GM12878 (cell line): ENCODE data around the gene PATJ. TPM values are rescaled to one million over a fixed set of nuclear protein-coding genes. Genes with fewer than 3 reads are reported as not detected.

ENCODE experiments used
- ATAC-seq: fragments of 200-7000 bp; cut with Tn5 transposase; 3 replicates; pipeline ENCODE4 v1.9.1; 2020; ENCODE audit warnings: mild to moderate bottlenecking, moderate library complexity
- BruUV-seq: library from RNA; stranded (reverse); fragments of 400-500 nt; replicated peaks from 2 replicates; lab custom pipeline; 2021; lab: Mats Ljungman, UMichigan
- CTCF ChIA-PET: fragments of 300-600 bp; sonication (Branson Sonifier 250); formaldehyde crosslinking; extraction: SDS; loops from one replicate; lab custom pipeline; 2021; ENCODE audit warnings: inconsistent platforms; lab: Yijun Ruan, JAX
- POLR2A ChIA-PET: fragments of 350-600 bp; formaldehyde crosslinking; extraction: SDS; loops from one replicate; lab custom pipeline; 2021; ENCODE audit warnings: inconsistent platforms; lab: Charles Lee
- RAD21 ChIA-PET: fragments of 300-600 bp; sonication (Branson Sonifier 250); formaldehyde crosslinking; loops from one replicate; lab custom pipeline; 2023; ENCODE audit warnings: antibody characterized with exemption; ENCODE audit not compliant: unreplicated experiment; lab: Charles Lee
- SMC1A ChIA-PET: fragments of 300-600 bp; sonication (Branson Sonifier 250); formaldehyde crosslinking; loops from one replicate; lab custom pipeline; 2023; ENCODE audit not compliant: unreplicated experiment, uncharacterized antibody; lab: Charles Lee
- DNase-seq: peaks from one replicate; pipeline ENCODE4 v3.0.0-alpha.2; 2011; ENCODE audit warnings: low read depth, low spot score
- FAIRE-seq: peaks from 3 replicates; lab custom pipeline; 2011; peaks lifted over from hg19 to GRCh38; lab: Jason Lieb, UNC
- H2AFZ ChIP-seq: 2 replicates; pipeline ENCODE4 v1.6.0; 2011; ENCODE audit warnings: low read depth, low read length, control low read depth; ENCODE audit not compliant: control insufficient read depth
- H3K27ac ChIP-seq: 2 replicates; pipeline ENCODE4 v1.5.1; 2011; ENCODE audit warnings: control low read depth; ENCODE audit not compliant: control insufficient read depth, insufficient read depth
- H3K27me3 ChIP-seq, 2 experiments: replicated peaks in 1 of 2; 2 replicates each; pipeline versions ENCODE4 v1.6.0 to v1.6.1; 2011; ENCODE audit warnings: low read length in 1 of 2; ENCODE audit not compliant: control insufficient read depth in 2 of 2, insufficient read depth in 2 of 2
- H3K36me3 ChIP-seq, 2 experiments: 2 replicates each; pipeline ENCODE4 v1.5.1; 2011; ENCODE audit warnings: low read length in 1 of 2; ENCODE audit not compliant: control insufficient read depth in 2 of 2, insufficient read depth in 2 of 2
- H3K4me1 ChIP-seq: 2 replicates; pipeline ENCODE4 v1.6.1; 2011; ENCODE audit warnings: mild to moderate bottlenecking, low read length, moderate library complexity, mixed read lengths; ENCODE audit not compliant: control insufficient read depth, insufficient read depth
- H3K4me2 ChIP-seq: 2 replicates; pipeline ENCODE4 v1.6.0; 2011; ENCODE audit warnings: control low read depth; ENCODE audit not compliant: control insufficient read depth, insufficient read depth
- H3K4me3 ChIP-seq: fragments of 200-600 bp; sonication (generic); 2 replicates; pipeline ENCODE4 v1.5.1; 2016
- H3K79me2 ChIP-seq: 2 replicates; pipeline ENCODE4 v1.6.0; 2011; ENCODE audit warnings: low read length; ENCODE audit not compliant: control insufficient read depth, insufficient read depth
- H3K9ac ChIP-seq: 2 replicates; pipeline ENCODE4 v1.8.0; 2011; ENCODE audit warnings: low read length, control low read depth, mixed read lengths; ENCODE audit not compliant: control insufficient read depth, insufficient read depth
- H3K9me3 ChIP-seq: replicated peaks from 3 replicates; pipeline ENCODE4 v1.5.1; 2011; ENCODE audit warnings: mild to moderate bottlenecking, low read length; ENCODE audit not compliant: control insufficient read depth, insufficient read depth
- H4K20me1 ChIP-seq: 2 replicates; pipeline ENCODE4 v1.6.0; 2011; ENCODE audit not compliant: control insufficient read depth, insufficient read depth
- BACH1 ChIP-seq: fragments of 450-650 bp; IDR thresholded peaks from 2 replicates; pipeline ENCODE4 v1.6.1; 2017; ENCODE audit warnings: mild to moderate bottlenecking, borderline replicate concordance
- BCL3 ChIP-seq: IDR thresholded peaks from 2 replicates; pipeline ENCODE4 v1.6.1; 2011; ENCODE audit warnings: borderline replicate concordance, low read depth, mild to moderate bottlenecking, moderate library complexity, low read length; ENCODE audit not compliant: insufficient read depth, poor library complexity, severe bottlenecking
- CBX3 ChIP-seq: fragments of 200-600 bp; sonication (generic); IDR thresholded peaks from 2 replicates; pipeline ENCODE4 v1.6.1; 2016; ENCODE audit warnings: low read depth, borderline replicate concordance
- EP300 ChIP-seq, 2 experiments: fragments of 150-350 bp in 1 of 2; IDR thresholded peaks; 2 replicates each; pipeline ENCODE4 v1.6.1; 2011 to 2012; ENCODE audit warnings: low read depth in 2 of 2, low read length in 2 of 2, borderline replicate concordance in 1 of 2, improper control_type of control experiment in 1 of 2, inconsistent platforms in 1 of 2; ENCODE audit not compliant: control insufficient read depth in 1 of 2
- JUNB ChIP-seq: IDR thresholded peaks from 2 replicates; pipeline ENCODE4 v1.6.1; 2016; ENCODE audit warnings: antibody characterized with exemption, mild to moderate bottlenecking
- MEF2B ChIP-seq: fragments of 450-650 bp; IDR thresholded peaks from 2 replicates; pipeline ENCODE4 v1.6.1; 2018; ENCODE audit warnings: mild to moderate bottlenecking, moderate library complexity; ENCODE audit not compliant: partially characterized antibody, poor library complexity, severe bottlenecking
- NKRF ChIP-seq: fragments of 450-650 bp; conservative IDR thresholded peaks from 2 replicates; pipeline ENCODE4 v1.6.1; 2017; ENCODE audit warnings: mild to moderate bottlenecking, moderate library complexity
- POU2F2 ChIP-seq: IDR thresholded peaks from 3 replicates; pipeline ENCODE4 v1.6.1; 2011; ENCODE audit warnings: low read depth, mild to moderate bottlenecking, low read length, borderline replicate concordance
- RAD51 ChIP-seq: fragments of 450-650 bp; IDR thresholded peaks from 2 replicates; pipeline ENCODE4 v1.6.1; 2016; ENCODE audit warnings: moderate library complexity, mild to moderate bottlenecking, inconsistent platforms
- RB1 ChIP-seq: fragments of 450-650 bp; formaldehyde crosslinking; IDR thresholded peaks from 2 replicates; pipeline ENCODE4 v1.6.1; 2017; ENCODE audit warnings: mild to moderate bottlenecking, borderline replicate concordance
- RUNX3 ChIP-seq: IDR thresholded peaks from 2 replicates; pipeline ENCODE4 v1.6.1; 2012; ENCODE audit warnings: low read length, inconsistent platforms
- SIX5 ChIP-seq: IDR thresholded peaks from 2 replicates; pipeline ENCODE4 v1.6.1; 2011; ENCODE audit warnings: mild to moderate bottlenecking, low read depth, low read length, moderate library complexity; ENCODE audit not compliant: severe bottlenecking
- SPI1 ChIP-seq: IDR thresholded peaks from 2 replicates; pipeline ENCODE4 v1.6.1; 2011; ENCODE audit warnings: low read depth, mild to moderate bottlenecking, low read length, moderate library complexity, borderline replicate concordance; ENCODE audit not compliant: insufficient read depth
- SREBF2 ChIP-seq: IDR thresholded peaks from 2 replicates; pipeline ENCODE4 v1.6.1; 2012; ENCODE audit warnings: mild to moderate bottlenecking, low read length
- WGBS: methylation state at CpG from one replicate; pipeline ENCODE4 v1.1.6; 2016; ENCODE audit warnings: low lambda C conversion rate; ENCODE audit not compliant: insufficient replicate concordance, insufficient coverage; ENCODE audit errors: missing lambda C conversion rate; 5-methylcytosine and 5-hydroxymethylcytosine counted together
- in situ Hi-C: fragments of 300-500 bp; cut with MboI; formaldehyde crosslinking; loops from 9 replicates; pipeline ENCODE4 v1.14.3; 2018; ENCODE audit warnings: mixed read lengths
- intact Hi-C: fragments of 100-400 bp; cut with micrococcal nuclease; formaldehyde crosslinking; loops from one replicate; pipeline ENCODE4 v1.14.2; 2022; ENCODE audit not compliant: unreplicated experiment
- polyA plus RNA-seq, 11 experiments: library from polyadenylated mRNA; depleted of rRNA in 4 of 11; unstranded in 6 of 11; stranded (reverse) in 5 of 11; fragments of >200 nt; fragmentation: Nextera tagmentation in 4 of 11; fragmentation: Illumina TruSeq in 1 of 11; extraction: Ambion mirVana in 4 of 11; extraction: Trizol in 1 of 11; gene quantifications; 1 replicate in 1 of 11; 2 replicates in 10 of 11; pipeline versions ENCODE4 v1.2.1 to v1.2.3, GENCODE V29; 2011 to 2016; ENCODE audit warnings: inconsistent platforms in 2 of 11, missing spikeins in 2 of 11, low read depth in 1 of 11
- total RNA-seq, 4 experiments: library from RNA; depleted of rRNA in 3 of 4; stranded (reverse); fragments of >200 nt in 3 of 4; fragmentation: Illumina TruSeq in 1 of 4; extraction: Trizol in 1 of 4; gene quantifications; 2 replicates each; pipeline versions ENCODE4 v1.2.1 to v1.2.3, GENCODE V29; 2013 to 2021
- TF ChIP-seq, protein P1 (sequence below): IDR thresholded peaks from 2 replicates; pipeline ENCODE4 v1.6.1; 2012; ENCODE audit warnings: low read depth, low read length, improper control_type of control experiment
- TF ChIP-seq, protein P2 (sequence below): fragments of 450-650 bp; IDR thresholded peaks from 2 replicates; pipeline ENCODE4 v1.6.1; 2017; ENCODE audit warnings: mild to moderate bottlenecking, low read depth, inconsistent platforms; ENCODE audit not compliant: poor library complexity, severe bottlenecking
- TF ChIP-seq, protein P3 (sequence below): IDR thresholded peaks from 2 replicates; pipeline ENCODE4 v1.6.1; 2011; ENCODE audit warnings: low read depth, low read length, improper control_type of control experiment, borderline replicate concordance

Gene PATJ
- total and polyA plus RNA-seq, 10 of the 15 experiments (the other 5 are each of a cell fraction or from before 2014, with no cell fraction given) = 2.8 to 13.9 (median 6.9) TPM

GRCh38 chr1:62046927-62047326 lies 304.6 kb downstream of the PATJ start:
- Histone ChIP-seq H3K9ac (no peak overlapping the region), H3K79me2 (no peaks in the 10 kb centered on the region), H2AFZ (no peak overlapping the region), H3K36me3 (no peaks in the 10 kb centered on the region), H3K27me3 (no peaks in the 10 kb centered on the region), H3K4me3 (no peak overlapping the region), H4K20me1 (no peaks in the 10 kb centered on the region), H3K4me2 (no peak overlapping the region), H3K4me1 (no peaks in the 10 kb centered on the region), H3K27ac (no peak overlapping the region), H3K9me3 (no peaks in the 10 kb centered on the region)
- TF ChIP-seq RAD51 = no peak
- no peak for TF ChIP-seq BACH1
- TF ChIP-seq RUNX3 = no peak
- no peak for TF ChIP-seq NKRF
- TF ChIP-seq, protein P1, sequence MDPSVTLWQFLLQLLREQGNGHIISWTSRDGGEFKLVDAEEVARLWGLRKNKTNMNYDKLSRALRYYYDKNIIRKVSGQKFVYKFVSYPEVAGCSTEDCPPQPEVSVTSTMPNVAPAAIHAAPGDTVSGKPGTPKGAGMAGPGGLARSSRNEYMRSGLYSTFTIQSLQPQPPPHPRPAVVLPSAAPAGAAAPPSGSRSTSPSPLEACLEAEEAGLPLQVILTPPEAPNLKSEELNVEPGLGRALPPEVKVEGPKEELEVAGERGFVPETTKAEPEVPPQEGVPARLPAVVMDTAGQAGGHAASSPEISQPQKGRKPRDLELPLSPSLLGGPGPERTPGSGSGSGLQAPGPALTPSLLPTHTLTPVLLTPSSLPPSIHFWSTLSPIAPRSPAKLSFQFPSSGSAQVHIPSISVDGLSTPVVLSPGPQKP = no peak
- TF ChIP-seq, protein P2, sequence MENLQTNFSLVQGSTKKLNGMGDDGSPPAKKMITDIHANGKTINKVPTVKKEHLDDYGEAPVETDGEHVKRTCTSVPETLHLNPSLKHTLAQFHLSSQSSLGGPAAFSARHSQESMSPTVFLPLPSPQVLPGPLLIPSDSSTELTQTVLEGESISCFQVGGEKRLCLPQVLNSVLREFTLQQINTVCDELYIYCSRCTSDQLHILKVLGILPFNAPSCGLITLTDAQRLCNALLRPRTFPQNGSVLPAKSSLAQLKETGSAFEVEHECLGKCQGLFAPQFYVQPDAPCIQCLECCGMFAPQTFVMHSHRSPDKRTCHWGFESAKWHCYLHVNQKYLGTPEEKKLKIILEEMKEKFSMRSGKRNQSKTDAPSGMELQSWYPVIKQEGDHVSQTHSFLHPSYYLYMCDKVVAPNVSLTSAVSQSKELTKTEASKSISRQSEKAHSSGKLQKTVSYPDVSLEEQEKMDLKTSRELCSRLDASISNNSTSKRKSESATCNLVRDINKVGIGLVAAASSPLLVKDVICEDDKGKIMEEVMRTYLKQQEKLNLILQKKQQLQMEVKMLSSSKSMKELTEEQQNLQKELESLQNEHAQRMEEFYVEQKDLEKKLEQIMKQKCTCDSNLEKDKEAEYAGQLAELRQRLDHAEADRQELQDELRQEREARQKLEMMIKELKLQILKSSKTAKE = no peak
- TF ChIP-seq JUNB = no peak
- TF ChIP-seq SPI1 = no peak
- TF ChIP-seq RB1 = no peak
- TF ChIP-seq MEF2B = no peak
- no peak for TF ChIP-seq BCL3
- no peak for TF ChIP-seq POU2F2
- no peak for TF ChIP-seq CBX3
- no peak for TF ChIP-seq SIX5
- TF ChIP-seq EP300 (IDR thresholded peaks at IDR 0.05; ENCODE audit: borderline replicate concordance in 1 of 2, control insufficient read depth in 1 of 2, low read depth in 2 of 2, low read length in 2 of 2) = no peak
- TF ChIP-seq, protein P3, sequence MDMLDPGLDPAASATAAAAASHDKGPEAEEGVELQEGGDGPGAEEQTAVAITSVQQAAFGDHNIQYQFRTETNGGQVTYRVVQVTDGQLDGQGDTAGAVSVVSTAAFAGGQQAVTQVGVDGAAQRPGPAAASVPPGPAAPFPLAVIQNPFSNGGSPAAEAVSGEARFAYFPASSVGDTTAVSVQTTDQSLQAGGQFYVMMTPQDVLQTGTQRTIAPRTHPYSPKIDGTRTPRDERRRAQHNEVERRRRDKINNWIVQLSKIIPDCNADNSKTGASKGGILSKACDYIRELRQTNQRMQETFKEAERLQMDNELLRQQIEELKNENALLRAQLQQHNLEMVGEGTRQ = no peak
- TF ChIP-seq SREBF2 = no peak
- ATAC-seq (no peak), FAIRE-seq (no peak), DNase-seq (no peak)
- ChIA-PET SMC1A (interaction anchor here (1.4 kb wide), 1 partner anchor 11 kb away, joined by 4 read pairs; no protein-coding TSS in a partner anchor), RAD21 (no interaction called here), CTCF (no interaction called here), POLR2A (no interaction called here)
- in situ Hi-C loops = no loop called here
- intact Hi-C loops = no loop called here
- BruUV-seq = no TSS peak
- WGBS = 66% methylated on average over 7 of the region's 7 CpGs
